ENCODE measurements around the gene GRPEL1.

The GRPEL1 gene

GRCh38 chr4:7043284-7044136 is 24.4 kb downstream of the GRPEL1 start, which contains the start of gene TADA2B:
Gene TADA2B (plus strand): TSS chr4:7043372. CDS start chr4:7043580, 208 bp downstream.
- peak; percentile 50 for DNase-seq

- peak; percentile 92 for DNase-seq
These were observed 25.2 kb downstream of the GRPEL1 start for GRCh38 chr4:7042503-7043283.

GRCh38 chr4:7041801-7042502 is 25.9 kb downstream of the GRPEL1 start:
- DNase-seq, result no peak

GRCh38 chr4:7041246-7041645 is 26.6 kb downstream of the GRPEL1 start:
- DNase-seq, result no peak

- no peak for DNase-seq
These were observed 27.1 kb downstream of the GRPEL1 start for GRCh38 chr4:7040765-7041164.

- no peak for DNase-seq
These were observed 30.4 kb downstream of the GRPEL1 start for GRCh38 chr4:7037425-7037824.

GRCh38 chr4:7034262-7035081 is 33.4 kb downstream of the GRPEL1 start:
- no peak for DNase-seq

GRCh38 chr4:7032596-7032995 is 35.3 kb downstream of the GRPEL1 start:
- DNase-seq, result no peak

GRCh38 chr4:7031558-7032449 is 36.1 kb downstream of the GRPEL1 start:
- no peak for DNase-seq

- no peak for DNase-seq
These were observed 37.0 kb downstream of the GRPEL1 start for GRCh38 chr4:7030856-7031255.

GRCh38 chr4:7029921-7030320 is 37.9 kb downstream of the GRPEL1 start:
- DNase-seq, result no peak

GRCh38 chr4:7029212-7029611 is 38.7 kb downstream of the GRPEL1 start:
- no peak for DNase-seq

GRCh38 chr4:7027913-7028312 is 40.0 kb downstream of the GRPEL1 start:
- no peak for DNase-seq

- DNase-seq, result no peak
These were observed 40.6 kb downstream of the GRPEL1 start for GRCh38 chr4:7027284-7027683.

- DNase-seq, result no peak
These were observed 41.8 kb downstream of the GRPEL1 start for GRCh38 chr4:7026107-7026506.

GRCh38 chr4:7025040-7025602 is 42.7 kb downstream of the GRPEL1 start:
- no peak for DNase-seq

- DNase-seq, result no peak
These were observed 43.5 kb downstream of the GRPEL1 start for GRCh38 chr4:7024336-7024890.

GRCh38 chr4:7023901-7024300 is 44.0 kb downstream of the GRPEL1 start:
- no peak for DNase-seq

GRCh38 chr4:7023486-7023885 is 44.4 kb downstream of the GRPEL1 start:
- DNase-seq, result no peak

- DNase-seq, result no peak
These were observed 45.8 kb downstream of the GRPEL1 start for GRCh38 chr4:7021930-7022664.

All from stimulated activated CD4-positive, alpha-beta T cell treated with anti-CD3 and anti-CD28 coated beads, Interleukin-4, amount 100 ng/mL, for 24 hours (primary cell).